Measurements from ENCODE around the gene CD44. TPM values are rescaled to one million over a fixed set of nuclear protein-coding genes. Genes with fewer than 3 reads are reported as not detected.

The CD44 gene
- polyA plus RNA-seq, 1 donor from 2014 or later = 0.77 TPM

DNA sequence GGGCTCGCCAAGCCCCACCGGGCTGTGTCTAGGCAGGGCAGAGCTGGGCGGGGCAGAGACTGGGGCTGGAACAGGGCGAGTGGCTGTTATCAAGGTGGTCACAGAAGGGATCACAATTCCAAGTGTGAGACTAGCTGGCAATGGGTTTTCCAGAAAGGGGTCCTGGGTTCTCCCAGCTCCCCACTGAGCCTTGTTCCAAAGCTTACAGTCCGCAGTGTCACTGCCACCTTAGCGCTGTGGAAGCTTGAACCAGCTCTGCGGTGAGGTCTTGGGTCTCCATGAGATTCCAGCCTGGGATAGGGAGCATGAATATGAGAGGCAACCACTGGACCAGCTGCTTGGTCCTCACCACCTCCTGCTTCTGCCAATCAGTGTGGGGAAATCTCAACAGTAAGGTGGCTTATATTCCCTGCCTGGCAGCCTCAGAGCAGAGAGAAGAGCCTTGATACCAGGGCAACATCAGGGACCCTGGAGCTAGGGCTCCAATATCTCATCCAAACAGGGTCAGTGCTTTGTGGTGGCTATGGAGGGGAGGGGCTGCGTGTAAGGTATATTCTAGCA lies 831 bp downstream of the CD44 start:
- Histone ChIP-seq H3K9me3 (ENCODE audit: low read length) (no peaks in the 10 kb centered on the region), H3F3A (ENCODE audit: insufficient read depth, low read length, poor library complexity, severe bottlenecking) (no peaks in the 10 kb centered on the region), H3K4me2 (ENCODE audit: low read length) (no peak overlapping the region), H3K79me2 (replicated peaks; ENCODE audit: insufficient read depth, low read length) (no peaks in the 10 kb centered on the region), H3K4me3 (ENCODE audit: low read length) (peak overlapping the region; percentile 65), H4K20me1 (ENCODE audit: insufficient read depth) (no peaks in the 10 kb centered on the region), H2AFZ (ENCODE audit: low read depth, low read length) (no peak overlapping the region), H3K9ac (ENCODE audit: low read length) (no peak overlapping the region), H3K36me3 (ENCODE audit: insufficient read depth, low read length) (no peaks in the 10 kb centered on the region), H3K27me3 (ENCODE audit: insufficient read depth, low read depth, low read length) (peaks cover 37% of the 10 kb centered on the region), H3K27ac (ENCODE audit: low read length) (no peak overlapping the region), H3K9me2 (ENCODE audit: insufficient read depth, low read length) (no peaks in the 10 kb centered on the region)
- TF ChIP-seq TAF1 (IDR thresholded peaks at IDR 0.05; ENCODE audit: low read depth) (no peak), EP300 (conservative IDR thresholded peaks at IDR 0.05; ENCODE audit: poor library complexity, severe bottlenecking) (no peak)

DNA sequence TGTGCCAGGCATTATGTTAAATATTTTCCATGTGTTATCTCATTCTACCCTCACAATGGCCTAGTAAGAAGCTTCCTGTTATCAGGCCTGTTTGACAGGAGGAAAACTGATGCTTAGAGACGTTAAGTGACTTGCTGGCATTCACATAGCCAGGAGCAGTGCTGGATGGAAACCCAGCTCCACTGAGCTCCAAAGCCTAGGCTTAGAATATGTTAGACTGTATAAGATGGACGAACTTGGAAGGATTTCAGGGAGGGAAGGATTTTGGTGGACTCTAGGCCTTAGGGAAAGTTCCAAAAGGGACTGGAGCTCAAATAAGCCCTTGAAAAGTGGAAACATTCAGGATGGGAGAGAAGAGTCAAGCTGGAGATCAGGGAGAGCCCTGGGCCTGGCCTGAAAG lies 2.1 kb downstream of the CD44 start:
- H3K4me2 ChIP-seq (ENCODE audit: low read length) = no peak overlapping the region

DNA sequence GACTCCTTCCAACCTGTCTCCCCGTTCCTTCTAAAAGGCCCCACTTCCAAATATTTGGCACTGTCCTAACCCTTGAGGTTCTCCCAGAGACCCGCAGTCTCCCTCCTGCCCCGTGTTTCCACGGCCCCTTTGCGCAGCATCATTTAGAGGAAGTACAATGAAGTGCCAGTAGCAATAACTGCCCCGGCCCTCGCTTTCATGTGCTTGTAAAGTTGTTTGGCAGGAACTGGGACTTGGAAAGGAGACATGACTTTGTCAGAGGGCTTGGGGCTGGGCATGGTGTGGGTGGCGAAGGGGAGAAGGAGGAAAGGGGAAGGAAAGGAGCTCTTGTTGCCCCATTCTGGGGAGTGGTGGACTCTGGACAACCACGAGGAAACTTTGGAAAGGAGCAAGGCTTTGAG lies 2.6 kb downstream of the CD44 start:
- peaks cover 37% of the 10 kb centered on the region for H3K27me3 ChIP-seq (ENCODE audit: insufficient read depth, low read depth, low read length)
- H3K79me2 ChIP-seq (replicated peaks; ENCODE audit: insufficient read depth, low read length) = no peaks in the 10 kb centered on the region
- TF ChIP-seq MXI1 (conservative IDR thresholded peaks at IDR 0.05; ENCODE audit: poor library complexity, severe bottlenecking) (no peak), SMC3 (conservative IDR thresholded peaks at IDR 0.05; ENCODE audit: poor library complexity) (no peak), CTCF (IDR thresholded peaks at IDR 0.05; ENCODE audit: poor library complexity, severe bottlenecking) (no peak), TAF1 (IDR thresholded peaks at IDR 0.05; ENCODE audit: low read depth) (no peak), EZH2 (IDR thresholded peaks at IDR 0.05; ENCODE audit: borderline replicate concordance, insufficient read depth, low read length, poor library complexity, severe bottlenecking) (no peak), RAD21 (conservative IDR thresholded peaks at IDR 0.05) (no peak), POLR2AphosphoS5 (IDR thresholded peaks at IDR 0.05) (no peak), REST (IDR thresholded peaks at IDR 0.05; ENCODE audit: borderline replicate concordance) (no peak), EP300 (conservative IDR thresholded peaks at IDR 0.05; ENCODE audit: poor library complexity, severe bottlenecking) (no peak)
- H3K9ac ChIP-seq (ENCODE audit: low read length) = no peak overlapping the region
- no peaks in the 10 kb centered on the region for H3K9me3 ChIP-seq (ENCODE audit: low read length)
- no peaks in the 10 kb centered on the region for H3K9me2 ChIP-seq (ENCODE audit: insufficient read depth, low read length)
- H3K4me2 ChIP-seq (ENCODE audit: low read length) = no peak overlapping the region
- H3F3A ChIP-seq (ENCODE audit: insufficient read depth, low read length, poor library complexity, severe bottlenecking) = no peaks in the 10 kb centered on the region
- no peak overlapping the region for H3K4me3 ChIP-seq (ENCODE audit: low read length)
- no peaks in the 10 kb centered on the region for H4K20me1 ChIP-seq (ENCODE audit: insufficient read depth)
- H3K36me3 ChIP-seq (ENCODE audit: insufficient read depth, low read length) = no peaks in the 10 kb centered on the region
- H2AFZ ChIP-seq (ENCODE audit: low read depth, low read length) = no peak overlapping the region
- no peak overlapping the region for H3K27ac ChIP-seq (ENCODE audit: low read length)

More for the DNA sequence above, 2.1 kb downstream of the CD44 start:
- no peaks in the 10 kb centered on the region for H3K9me3 ChIP-seq (ENCODE audit: low read length)
- no peaks in the 10 kb centered on the region for H3K79me2 ChIP-seq (replicated peaks; ENCODE audit: insufficient read depth, low read length)
- H3F3A ChIP-seq (ENCODE audit: insufficient read depth, low read length, poor library complexity, severe bottlenecking) = no peaks in the 10 kb centered on the region
- TF ChIP-seq MXI1 (conservative IDR thresholded peaks at IDR 0.05; ENCODE audit: poor library complexity, severe bottlenecking) = no peak
- H3K4me3 ChIP-seq (ENCODE audit: low read length) = no peak overlapping the region
- peaks cover 37% of the 10 kb centered on the region for H3K27me3 ChIP-seq (ENCODE audit: insufficient read depth, low read depth, low read length)
- no peaks in the 10 kb centered on the region for H3K9me2 ChIP-seq (ENCODE audit: insufficient read depth, low read length)
- no peaks in the 10 kb centered on the region for H3K36me3 ChIP-seq (ENCODE audit: insufficient read depth, low read length)
- H2AFZ ChIP-seq (ENCODE audit: low read depth, low read length) = no peak overlapping the region
- H4K20me1 ChIP-seq (ENCODE audit: insufficient read depth) = no peaks in the 10 kb centered on the region
- H3K9ac ChIP-seq (ENCODE audit: low read length) = no peak overlapping the region
- no peak overlapping the region for H3K27ac ChIP-seq (ENCODE audit: low read length)
